ENCODE measurements around the gene CDC42SE2.

Gene CDC42SE2

DNA sequence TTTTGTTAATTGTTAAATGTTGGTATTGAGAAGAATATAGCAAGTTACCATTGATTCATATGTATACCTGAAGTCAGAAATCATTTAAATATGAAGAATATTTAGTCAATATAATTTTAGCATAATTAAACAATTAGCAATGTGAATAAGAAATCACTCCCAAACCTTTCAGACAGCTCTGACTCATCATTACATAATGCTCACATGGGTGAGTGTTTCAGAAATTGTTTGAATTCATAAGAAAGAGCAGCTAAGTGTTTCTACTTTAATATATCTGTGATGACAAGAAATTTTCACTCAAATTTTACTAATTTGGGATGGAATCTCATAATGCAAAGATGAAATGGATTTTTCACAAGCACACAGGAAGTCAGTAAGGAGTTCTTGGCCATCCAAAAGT lies 42.0 kb upstream of the CDC42SE2 start:
- TF ChIP-seq CTCF (IDR thresholded peaks at IDR 0.05) (no peak), ZFX (IDR thresholded peaks at IDR 0.05; ENCODE audit: borderline replicate concordance) (no peak)
- no peak overlapping the region for H3K27ac ChIP-seq

DNA sequence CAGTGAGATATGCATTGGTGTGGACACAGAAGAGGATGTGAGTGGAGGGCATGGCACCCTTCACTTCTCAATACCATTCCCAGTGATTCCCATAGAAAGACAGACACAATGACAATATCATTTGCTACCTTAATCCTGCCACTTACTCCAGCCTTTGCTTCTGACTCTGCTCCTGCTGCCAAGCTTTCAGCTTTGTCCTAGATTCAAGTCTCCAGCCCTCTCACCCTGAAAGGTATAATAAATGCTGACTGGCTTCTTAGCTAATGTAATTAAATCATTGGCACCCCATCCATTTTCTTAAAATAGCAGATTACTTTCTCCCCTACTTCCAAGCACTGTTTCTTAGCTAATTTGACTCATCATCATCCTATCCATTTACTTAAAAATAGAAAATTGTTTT lies 41.1 kb upstream of the CDC42SE2 start:
- TF ChIP-seq ZFX (IDR thresholded peaks at IDR 0.05; ENCODE audit: borderline replicate concordance) (no peak), CTCF (IDR thresholded peaks at IDR 0.05) (no peak)
- H3K27ac ChIP-seq = no peak overlapping the region

- TF ChIP-seq ZFX (IDR thresholded peaks at IDR 0.05; ENCODE audit: borderline replicate concordance) (no peak), CTCF (IDR thresholded peaks at IDR 0.05) (no peak)
- no peak overlapping the region for H3K27ac ChIP-seq
These were observed 40.0 kb upstream of the CDC42SE2 start for GRCh38 chr5:131223751-131224386.

- no peak overlapping the region for H3K27ac ChIP-seq
- no peak for TF ChIP-seq ZFX (IDR thresholded peaks at IDR 0.05; ENCODE audit: borderline replicate concordance)
- TF ChIP-seq CTCF (IDR thresholded peaks at IDR 0.05) = no peak
These were observed 39.3 kb upstream of the CDC42SE2 start for GRCh38 chr5:131224387-131225201.

DNA sequence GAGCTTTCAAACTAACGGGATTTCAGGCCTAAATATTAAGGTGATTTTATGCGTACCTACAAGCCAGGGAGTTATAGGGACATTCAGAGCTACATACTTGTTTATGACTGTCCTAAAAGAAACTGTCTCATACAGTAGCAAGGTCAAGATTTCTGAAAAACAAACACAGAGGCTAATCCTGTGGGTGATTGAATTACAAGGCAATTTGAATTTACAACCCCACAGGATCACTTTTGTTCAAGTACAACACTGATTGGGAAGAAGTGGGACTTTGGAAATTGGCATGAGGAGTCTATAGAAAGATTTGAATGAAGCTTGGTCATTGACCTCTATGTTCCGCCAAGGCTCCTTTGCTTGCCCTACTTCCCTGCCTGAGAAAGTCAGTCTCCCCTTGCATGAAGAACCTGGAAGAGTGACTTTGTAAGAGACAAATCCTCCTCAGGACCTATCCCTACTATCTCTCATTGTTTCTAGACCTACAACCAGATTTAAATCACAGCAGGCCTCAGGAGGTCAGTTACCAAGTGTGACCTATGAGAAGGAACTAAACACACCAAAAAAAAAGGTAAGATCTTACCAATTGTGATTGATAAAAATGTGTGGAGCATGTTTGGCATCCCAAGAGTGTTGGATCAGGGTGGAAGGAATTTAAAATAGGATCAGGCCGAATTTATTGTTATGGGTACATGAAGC lies 38.4 kb upstream of the CDC42SE2 start:
- TF ChIP-seq CTCF (IDR thresholded peaks at IDR 0.05) = no peak
- no peak for TF ChIP-seq ZFX (IDR thresholded peaks at IDR 0.05; ENCODE audit: borderline replicate concordance)
- no peak overlapping the region for H3K27ac ChIP-seq

DNA sequence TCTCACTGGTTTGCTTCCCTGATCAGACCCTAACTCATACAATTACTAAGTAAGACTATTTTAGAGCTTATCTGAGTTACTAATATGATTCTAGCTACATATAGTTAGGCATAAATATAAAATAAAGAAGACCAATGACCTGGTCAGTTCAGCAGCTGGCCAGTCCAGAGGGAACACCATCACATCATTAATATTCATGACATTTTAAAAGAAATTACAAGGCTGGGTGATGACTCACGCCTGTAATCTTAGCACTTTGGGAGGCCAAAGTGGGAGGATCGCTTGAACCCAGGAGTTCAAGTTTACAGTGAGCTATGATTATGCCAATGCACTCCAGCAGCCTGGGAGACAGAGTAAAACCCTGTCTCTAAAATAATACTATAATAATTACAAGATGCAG lies 37.0 kb upstream of the CDC42SE2 start:
- no peak overlapping the region for H3K27ac ChIP-seq
- no peak for TF ChIP-seq CTCF (IDR thresholded peaks at IDR 0.05)
- TF ChIP-seq ZFX (IDR thresholded peaks at IDR 0.05; ENCODE audit: borderline replicate concordance) = no peak

GRCh38 chr5:131228646-131229045 lies 35.2 kb upstream of the CDC42SE2 start:
- TF ChIP-seq CTCF (IDR thresholded peaks at IDR 0.05) (no peak), ZFX (IDR thresholded peaks at IDR 0.05; ENCODE audit: borderline replicate concordance) (no peak)
- no peak overlapping the region for H3K27ac ChIP-seq
